HepG2 (cell line): ENCODE results near the gene SGK1. TPM values are rescaled to one million over a fixed set of nuclear protein-coding genes. Genes with fewer than 3 reads are reported as not detected.

Source experiments
- E2F1 ChIP-seq: sonication (generic); formaldehyde crosslinking; IDR thresholded peaks from 2 replicates; pipeline ENCODE4 v1.5.0; 2020; ENCODE audit warnings: missing genetic modification reagents
- GABPB1 ChIP-seq: IDR thresholded peaks from 2 replicates; pipeline ENCODE4 v1.6.1; 2016; ENCODE audit warnings: mild to moderate bottlenecking, missing genetic modification reagents, moderate library complexity, missing compliant biosample characterization
- GZF1 ChIP-seq: sonication (generic); formaldehyde crosslinking; IDR thresholded peaks from 2 replicates; pipeline ENCODE4 v1.5.1; 2020; ENCODE audit warnings: mild to moderate bottlenecking, missing genetic modification reagents
- HBP1 ChIP-seq: IDR thresholded peaks from 2 replicates; pipeline ENCODE4 v1.6.1; 2016; ENCODE audit warnings: low read depth, control low read depth
- HHEX ChIP-seq: IDR thresholded peaks from 2 replicates; pipeline ENCODE4 v1.6.1; 2016; ENCODE audit warnings: control low read depth
- HNRNPLL ChIP-seq: fragments of 200-400 bp; formaldehyde crosslinking; IDR thresholded peaks from 2 replicates; pipeline ENCODE4 v1.6.1; 2017; ENCODE audit warnings: mild to moderate bottlenecking, low read depth, low read length; ENCODE audit not compliant: poor library complexity, severe bottlenecking
- KDM2A ChIP-seq: sonication (generic); formaldehyde crosslinking; IDR thresholded peaks from 2 replicates; pipeline ENCODE4 v1.4.0; 2020; ENCODE audit warnings: low read depth, missing genetic modification reagents, borderline replicate concordance
- LCORL ChIP-seq, 2 experiments: fragments of 450-650 bp in 1 of 2; sonication (generic) in 1 of 2; formaldehyde crosslinking in 1 of 2; IDR thresholded peaks; 2 replicates each; pipeline versions ENCODE4 v1.5.0 to v1.6.1; 2017 to 2020; ENCODE audit warnings: antibody characterized with exemption in 1 of 2, missing genetic modification reagents in 1 of 2
- NRL ChIP-seq: sonication (generic); formaldehyde crosslinking; IDR thresholded peaks from 2 replicates; pipeline ENCODE4 v1.5.0; 2020; ENCODE audit warnings: missing genetic modification reagents, mild to moderate bottlenecking, moderate library complexity, borderline replicate concordance
- PPARG ChIP-seq: conservative IDR thresholded peaks from 2 replicates; pipeline ENCODE4 v1.6.1; 2016; ENCODE audit warnings: missing biosample characterization, missing genetic modification reagents
- SYNCRIP ChIP-seq: fragments of 200-400 bp; formaldehyde crosslinking; IDR thresholded peaks from 2 replicates; pipeline ENCODE4 v1.6.1; 2018; ENCODE audit warnings: mild to moderate bottlenecking, low read depth, low read length; ENCODE audit not compliant: insufficient read depth
- TFAP4 ChIP-seq: sonication (generic); IDR thresholded peaks from 2 replicates; pipeline ENCODE4 v1.6.1; 2016; ENCODE audit warnings: low read depth, borderline replicate concordance
- ZFP41 ChIP-seq: sonication (generic); formaldehyde crosslinking; IDR thresholded peaks from 2 replicates; pipeline ENCODE4 v1.4.0; 2020; ENCODE audit warnings: mild to moderate bottlenecking, missing genetic modification reagents, borderline replicate concordance
- ZNF446 ChIP-seq: sonication (generic); formaldehyde crosslinking; IDR thresholded peaks from 2 replicates; pipeline ENCODE4 v1.5.0; 2020; ENCODE audit warnings: mild to moderate bottlenecking, missing genetic modification reagents
- ZNF569 ChIP-seq: sonication (generic); formaldehyde crosslinking; IDR thresholded peaks from 2 replicates; pipeline ENCODE4 v1.5.0; 2020; ENCODE audit warnings: mild to moderate bottlenecking, missing genetic modification reagents, moderate library complexity, borderline replicate concordance
- ZNF772 ChIP-seq: sonication (generic); formaldehyde crosslinking; IDR thresholded peaks from 2 replicates; pipeline ENCODE4 v1.5.0; 2020; ENCODE audit warnings: mild to moderate bottlenecking, missing genetic modification reagents
- ZNF784 ChIP-seq: sonication (generic); formaldehyde crosslinking; IDR thresholded peaks from 2 replicates; pipeline ENCODE4 v1.5.1; 2020; ENCODE audit warnings: missing genetic modification reagents, mild to moderate bottlenecking, borderline replicate concordance
- ZSCAN12 ChIP-seq: sonication (generic); formaldehyde crosslinking; IDR thresholded peaks from 2 replicates; pipeline ENCODE4 v1.9.0; 2021; ENCODE audit warnings: mild to moderate bottlenecking, missing genetic modification reagents
- polyA plus RNA-seq, 8 experiments: library from polyadenylated mRNA; depleted of rRNA in 3 of 8; stranded (reverse) in 7 of 8; unstranded in 1 of 8; fragments of >200 nt; fragmentation: Illumina TruSeq in 4 of 8; extraction: Trizol in 4 of 8; gene quantifications; 2 replicates each; pipeline versions ENCODE4 v1.2.1 to v1.2.3, GENCODE V29; 2011 to 2016; ENCODE audit warnings: low read depth in 4 of 8, missing spikeins in 1 of 8, mixed read lengths in 1 of 8; ENCODE audit not compliant: insufficient read depth in 1 of 8
- total RNA-seq, 5 experiments: library from RNA; depleted of rRNA; stranded (reverse); fragments of >200 nt; fragmentation: Illumina TruSeq; extraction: Trizol; gene quantifications; 2 replicates each; pipeline ENCODE4 v1.2.3, GENCODE V29; 2016; ENCODE audit warnings: low read depth in 1 of 5
- TF ChIP-seq, protein P1 (sequence below): IDR thresholded peaks from 2 replicates; pipeline ENCODE4 v1.4.0; 2020; ENCODE audit warnings: mild to moderate bottlenecking, missing genetic modification reagents

SGK1 gene
- total and polyA plus RNA-seq, 2 of the 13 experiments (the other 11 are each of a cell fraction or from before 2014, with no cell fraction given) = 56.1 to 56.2 TPM

DNA sequence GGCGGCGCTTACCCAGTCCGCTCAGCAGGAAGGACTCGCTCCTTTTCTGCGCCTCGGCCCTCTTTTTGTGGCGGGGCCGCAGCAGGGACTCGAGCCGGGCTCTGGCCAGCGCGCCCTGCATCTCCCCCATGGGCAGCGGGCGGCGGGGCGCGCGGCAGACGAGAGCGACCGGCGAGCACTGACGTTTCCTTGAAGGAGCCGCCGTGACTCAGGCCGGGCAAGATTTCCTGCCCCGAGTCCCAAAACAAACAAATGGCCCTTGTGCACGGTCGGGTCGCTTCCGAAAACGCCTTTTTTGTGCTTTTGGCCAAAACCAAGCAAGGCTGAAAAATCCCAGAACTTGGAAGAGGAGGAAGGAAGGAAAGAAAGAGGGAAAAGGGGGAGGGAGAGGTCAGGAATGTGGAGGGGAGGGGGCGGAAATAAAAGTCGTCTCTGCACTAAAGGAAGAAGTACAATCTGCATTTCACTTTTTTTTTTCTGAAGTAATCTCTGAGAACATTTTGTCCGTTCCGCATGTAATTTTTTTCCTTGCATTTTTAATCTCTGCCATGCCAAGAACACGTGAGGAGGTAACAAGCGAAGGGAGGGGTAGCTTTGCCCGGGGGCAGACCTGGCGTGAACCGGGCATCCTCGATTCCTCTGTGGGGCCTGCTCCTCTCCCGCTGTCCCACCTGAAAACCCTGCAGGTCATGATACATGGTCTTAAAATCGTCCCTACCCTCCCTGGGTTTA lies 142.2 kb downstream of the SGK1 start (continued):
- TF ChIP-seq, protein P1, sequence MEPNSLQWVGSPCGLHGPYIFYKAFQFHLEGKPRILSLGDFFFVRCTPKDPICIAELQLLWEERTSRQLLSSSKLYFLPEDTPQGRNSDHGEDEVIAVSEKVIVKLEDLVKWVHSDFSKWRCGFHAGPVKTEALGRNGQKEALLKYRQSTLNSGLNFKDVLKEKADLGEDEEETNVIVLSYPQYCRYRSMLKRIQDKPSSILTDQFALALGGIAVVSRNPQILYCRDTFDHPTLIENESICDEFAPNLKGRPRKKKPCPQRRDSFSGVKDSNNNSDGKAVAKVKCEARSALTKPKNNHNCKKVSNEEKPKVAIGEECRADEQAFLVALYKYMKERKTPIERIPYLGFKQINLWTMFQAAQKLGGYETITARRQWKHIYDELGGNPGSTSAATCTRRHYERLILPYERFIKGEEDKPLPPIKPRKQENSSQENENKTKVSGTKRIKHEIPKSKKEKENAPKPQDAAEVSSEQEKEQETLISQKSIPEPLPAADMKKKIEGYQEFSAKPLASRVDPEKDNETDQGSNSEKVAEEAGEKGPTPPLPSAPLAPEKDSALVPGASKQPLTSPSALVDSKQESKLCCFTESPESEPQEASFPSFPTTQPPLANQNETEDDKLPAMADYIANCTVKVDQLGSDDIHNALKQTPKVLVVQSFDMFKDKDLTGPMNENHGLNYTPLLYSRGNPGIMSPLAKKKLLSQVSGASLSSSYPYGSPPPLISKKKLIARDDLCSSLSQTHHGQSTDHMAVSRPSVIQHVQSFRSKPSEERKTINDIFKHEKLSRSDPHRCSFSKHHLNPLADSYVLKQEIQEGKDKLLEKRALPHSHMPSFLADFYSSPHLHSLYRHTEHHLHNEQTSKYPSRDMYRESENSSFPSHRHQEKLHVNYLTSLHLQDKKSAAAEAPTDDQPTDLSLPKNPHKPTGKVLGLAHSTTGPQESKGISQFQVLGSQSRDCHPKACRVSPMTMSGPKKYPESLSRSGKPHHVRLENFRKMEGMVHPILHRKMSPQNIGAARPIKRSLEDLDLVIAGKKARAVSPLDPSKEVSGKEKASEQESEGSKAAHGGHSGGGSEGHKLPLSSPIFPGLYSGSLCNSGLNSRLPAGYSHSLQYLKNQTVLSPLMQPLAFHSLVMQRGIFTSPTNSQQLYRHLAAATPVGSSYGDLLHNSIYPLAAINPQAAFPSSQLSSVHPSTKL (CRISPR knock-in tag) = 0 out of 2 replicates have a peak, but pooled peaks have one; percentile 3
- TF ChIP-seq ZFP41 (CRISPR knock-in tag) = no peak
- TF ChIP-seq ZNF772 (CRISPR knock-in tag) = no peak; the same call in 1 of the 2 replicates
- no peak for TF ChIP-seq NRL (CRISPR knock-in tag)
- no peak; the same call in 1 of the 2 replicates for TF ChIP-seq ZNF784 (CRISPR knock-in tag)
- TF ChIP-seq HNRNPLL = no peak
- TF ChIP-seq GZF1 (CRISPR knock-in tag) = no peak
- no peak for TF ChIP-seq TFAP4
- 0 out of 2 replicates have a peak, but pooled peaks have one; percentile 36 for TF ChIP-seq GABPB1 (CRISPR knock-in tag)
- no peak for TF ChIP-seq KDM2A (CRISPR knock-in tag)
- no peak for TF ChIP-seq PPARG
- TF ChIP-seq ZNF446 (CRISPR knock-in tag) = peak; percentile 21; the same call in 1 of the 2 replicates
- TF ChIP-seq ZNF569 = 0 out of 2 replicates have a peak, but pooled peaks have one; percentile 30
- TF ChIP-seq LCORL (IDR thresholded peaks at IDR 0.05) = no peak
- TF ChIP-seq LCORL (CRISPR knock-in tag; IDR thresholded peaks at IDR 0.05) = peak; percentile 35; the same call in 1 of the 2 replicates
- TF ChIP-seq HBP1 (CRISPR knock-in tag) = no peak
- no peak for TF ChIP-seq E2F1 (CRISPR knock-in tag)
- no peak for TF ChIP-seq HHEX (CRISPR knock-in tag)
- no peak for TF ChIP-seq ZSCAN12 (CRISPR knock-in tag)
- no peak for TF ChIP-seq SYNCRIP
